HepG2 (cell line): ENCODE results near the gene MOGAT3. TPM values are rescaled to one million over a fixed set of nuclear protein-coding genes. Genes with fewer than 3 reads are reported as not detected.
A peak's percentile ranks its signal among the peaks of the same experiment; 100 is the strongest.

Experiments used
- BRD4 ChIP-seq: sonication (generic); formaldehyde crosslinking; IDR thresholded peaks from 2 replicates; pipeline ENCODE4 v1.4.0; 2020; ENCODE audit warnings: missing genetic modification reagents
- CREB1 ChIP-seq, 2 experiments: fragments of 450-650 bp in 1 of 2; IDR thresholded peaks; 2 replicates each; pipeline ENCODE4 v1.6.1; 2016 to 2017; ENCODE audit warnings: control low read depth in 1 of 2, mild to moderate bottlenecking in 1 of 2, missing compliant biosample characterization in 1 of 2, missing genetic modification characterization in 1 of 2
- FOXK2 ChIP-seq: fragments of 450-650 bp; IDR thresholded peaks from 2 replicates; pipeline ENCODE4 v1.6.1; 2016
- JUND ChIP-seq: sonication (generic); formaldehyde crosslinking; IDR thresholded peaks from 2 replicates; pipeline ENCODE4 v1.8.0; 2022; ENCODE audit warnings: mild to moderate bottlenecking, missing genetic modification reagents
- MAFK ChIP-seq, 2 experiments: IDR thresholded peaks in 1 of 2; conservative IDR thresholded peaks in 1 of 2; 2 replicates each; pipeline ENCODE4 v1.6.1; 2011; ENCODE audit warnings: improper control_type of control experiment in 2 of 2, low read length in 2 of 2
- NAIF1 ChIP-seq: sonication (generic); formaldehyde crosslinking; IDR thresholded peaks from 2 replicates; pipeline ENCODE4 v1.5.0; 2020; ENCODE audit warnings: mild to moderate bottlenecking, missing genetic modification reagents, borderline replicate concordance
- NFE2L1 ChIP-seq: sonication (generic); formaldehyde crosslinking; IDR thresholded peaks from 2 replicates; pipeline ENCODE4 v1.4.0; 2020; ENCODE audit warnings: missing genetic modification reagents, mild to moderate bottlenecking, borderline replicate concordance
- NR2C2 ChIP-seq: sonication (generic); formaldehyde crosslinking; IDR thresholded peaks from 2 replicates; pipeline ENCODE4 v1.4.0; 2020; ENCODE audit warnings: missing genetic modification reagents, mild to moderate bottlenecking, moderate library complexity, borderline replicate concordance
- SALL2 ChIP-seq: sonication (generic); formaldehyde crosslinking; IDR thresholded peaks from 2 replicates; pipeline ENCODE4 v1.8.1; 2023; ENCODE audit warnings: mild to moderate bottlenecking, missing genetic modification reagents, inconsistent platforms
- SETDB1 ChIP-seq: sonication (generic); formaldehyde crosslinking; IDR thresholded peaks from 2 replicates; pipeline ENCODE4 v1.5.1; 2020; ENCODE audit warnings: missing genetic modification reagents, mild to moderate bottlenecking, borderline replicate concordance
- YEATS4 ChIP-seq: sonication (generic); formaldehyde crosslinking; IDR thresholded peaks from 2 replicates; pipeline ENCODE4 v1.4.0; 2020; ENCODE audit warnings: missing genetic modification reagents, borderline replicate concordance
- ZBTB34 ChIP-seq: sonication (generic); formaldehyde crosslinking; IDR thresholded peaks from 2 replicates; pipeline ENCODE4 v1.8.0; 2022; ENCODE audit warnings: mild to moderate bottlenecking, missing genetic modification reagents
- ZFAT ChIP-seq: sonication (generic); formaldehyde crosslinking; conservative IDR thresholded peaks from 2 replicates; pipeline ENCODE4 v1.8.1; 2023; ENCODE audit warnings: missing genetic modification reagents, inconsistent platforms
- ZNF225 ChIP-seq: sonication (generic); formaldehyde crosslinking; IDR thresholded peaks from 2 replicates; pipeline ENCODE4 v1.4.0; 2020; ENCODE audit warnings: mild to moderate bottlenecking, missing genetic modification reagents
- ZSCAN25 ChIP-seq: sonication (generic); formaldehyde crosslinking; IDR thresholded peaks from 2 replicates; pipeline ENCODE4 v1.8.0; 2022; ENCODE audit warnings: mild to moderate bottlenecking, missing genetic modification reagents
- polyA plus RNA-seq, 8 experiments: library from polyadenylated mRNA; depleted of rRNA in 3 of 8; stranded (reverse) in 7 of 8; unstranded in 1 of 8; fragments of >200 nt; fragmentation: Illumina TruSeq in 4 of 8; extraction: Trizol in 4 of 8; gene quantifications; 2 replicates each; pipeline versions ENCODE4 v1.2.1 to v1.2.3, GENCODE V29; 2011 to 2016; ENCODE audit warnings: low read depth in 4 of 8, missing spikeins in 1 of 8, mixed read lengths in 1 of 8; ENCODE audit not compliant: insufficient read depth in 1 of 8
- total RNA-seq, 5 experiments: library from RNA; depleted of rRNA; stranded (reverse); fragments of >200 nt; fragmentation: Illumina TruSeq; extraction: Trizol; gene quantifications; 2 replicates each; pipeline ENCODE4 v1.2.3, GENCODE V29; 2016; ENCODE audit warnings: low read depth in 1 of 5
- TF ChIP-seq, protein P1 (sequence below): sonication (generic); formaldehyde crosslinking; IDR thresholded peaks from 2 replicates; pipeline ENCODE4 v1.8.0; 2022; ENCODE audit warnings: missing genetic modification reagents, mild to moderate bottlenecking, borderline replicate concordance
- TF ChIP-seq, protein P2 (sequence below): IDR thresholded peaks from 2 replicates; pipeline ENCODE4 v1.6.1; 2016; ENCODE audit warnings: mild to moderate bottlenecking
- TF ChIP-seq, protein P3 (sequence below): sonication (generic); formaldehyde crosslinking; IDR thresholded peaks from 2 replicates; pipeline ENCODE4 v1.4.0; 2020; ENCODE audit warnings: mild to moderate bottlenecking, missing genetic modification reagents
- TF ChIP-seq, protein P4 (sequence below): sonication (generic); formaldehyde crosslinking; IDR thresholded peaks from 2 replicates; pipeline ENCODE4 v1.4.0; 2020; ENCODE audit warnings: mild to moderate bottlenecking, missing genetic modification reagents, borderline replicate concordance
- TF ChIP-seq, protein P5 (sequence below): fragments of 450-650 bp; IDR thresholded peaks from 2 replicates; pipeline ENCODE4 v1.6.1; 2017; ENCODE audit warnings: mild to moderate bottlenecking

Gene MOGAT3
- total and polyA plus RNA-seq, 2 of the 13 experiments (the other 11 are each of a cell fraction or from before 2014, with no cell fraction given), result 22.5 to 30.5 TPM

DNA sequence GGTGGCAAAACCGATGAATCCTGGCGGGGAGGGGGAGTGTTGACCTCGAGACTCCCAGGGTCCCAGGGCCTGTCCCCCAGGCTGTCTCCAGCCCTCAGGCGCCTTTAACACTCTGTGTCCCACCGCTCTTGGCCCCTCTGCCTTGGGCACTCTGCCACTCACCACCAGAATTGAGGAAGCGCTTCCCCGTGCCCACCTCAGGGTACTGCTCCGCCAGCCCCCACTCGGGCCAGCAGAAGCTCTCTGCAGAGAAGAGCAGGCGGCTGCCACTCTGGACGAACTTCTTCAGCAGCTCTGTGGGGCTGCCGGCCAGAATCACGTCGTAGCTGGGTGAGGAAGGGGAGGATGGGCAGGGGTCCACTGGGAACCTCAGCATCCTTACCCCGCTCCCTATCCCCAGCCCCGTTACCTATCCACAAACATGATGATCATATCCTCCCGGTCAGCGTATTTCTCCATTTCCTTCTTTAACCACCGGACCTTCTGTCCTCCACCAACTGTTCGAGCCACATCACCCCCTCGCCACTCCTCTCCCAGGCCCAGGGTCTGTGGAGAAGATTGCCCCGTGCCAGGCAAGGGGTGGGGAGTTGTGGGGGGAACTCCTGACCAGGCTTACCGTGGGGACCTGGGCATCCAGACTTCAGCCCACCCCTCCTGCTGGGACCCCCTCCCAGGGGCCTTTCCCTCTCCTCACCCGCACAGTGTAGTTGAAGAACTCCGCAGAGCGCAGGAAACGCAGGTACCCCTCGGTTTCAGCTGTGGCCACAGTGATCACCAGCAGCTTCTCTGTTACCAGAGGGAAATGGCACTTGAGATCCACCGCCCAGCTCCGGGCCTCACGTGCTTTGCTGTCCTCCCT lies 15.4 kb upstream of the MOGAT3 start (continued):
- TF ChIP-seq SETDB1, result no peak
- no peak for TF ChIP-seq CREB1 (IDR thresholded peaks at IDR 0.05)
- TF ChIP-seq CREB1 (CRISPR knock-in tag; IDR thresholded peaks at IDR 0.05), result no peak
- no peak for TF ChIP-seq JUND
- TF ChIP-seq BRD4 (CRISPR knock-in tag), result no peak
- TF ChIP-seq NR2C2 (CRISPR knock-in tag), result no peak
- TF ChIP-seq, protein P1, sequence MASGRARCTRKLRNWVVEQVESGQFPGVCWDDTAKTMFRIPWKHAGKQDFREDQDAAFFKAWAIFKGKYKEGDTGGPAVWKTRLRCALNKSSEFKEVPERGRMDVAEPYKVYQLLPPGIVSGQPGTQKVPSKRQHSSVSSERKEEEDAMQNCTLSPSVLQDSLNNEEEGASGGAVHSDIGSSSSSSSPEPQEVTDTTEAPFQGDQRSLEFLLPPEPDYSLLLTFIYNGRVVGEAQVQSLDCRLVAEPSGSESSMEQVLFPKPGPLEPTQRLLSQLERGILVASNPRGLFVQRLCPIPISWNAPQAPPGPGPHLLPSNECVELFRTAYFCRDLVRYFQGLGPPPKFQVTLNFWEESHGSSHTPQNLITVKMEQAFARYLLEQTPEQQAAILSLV (CRISPR knock-in tag), result peak; percentile 40; the same call in 1 of the 2 replicates
- TF ChIP-seq ZFAT (CRISPR knock-in tag), result no peak
- no peak for TF ChIP-seq YEATS4 (CRISPR knock-in tag)
- 0 out of 4 replicates have a peak, but pooled peaks of 1 of the 2 experiments have one; percentile 26 for TF ChIP-seq MAFK (conservative IDR thresholded peaks at IDR 0.05 in 1 of 2, IDR thresholded peaks at IDR 0.05 in 1 of 2; ENCODE audit: low read length in 2 of 2)
- no peak for TF ChIP-seq ZSCAN25 (CRISPR knock-in tag)
- no peak for TF ChIP-seq ZBTB34 (CRISPR knock-in tag)
- TF ChIP-seq, protein P2, sequence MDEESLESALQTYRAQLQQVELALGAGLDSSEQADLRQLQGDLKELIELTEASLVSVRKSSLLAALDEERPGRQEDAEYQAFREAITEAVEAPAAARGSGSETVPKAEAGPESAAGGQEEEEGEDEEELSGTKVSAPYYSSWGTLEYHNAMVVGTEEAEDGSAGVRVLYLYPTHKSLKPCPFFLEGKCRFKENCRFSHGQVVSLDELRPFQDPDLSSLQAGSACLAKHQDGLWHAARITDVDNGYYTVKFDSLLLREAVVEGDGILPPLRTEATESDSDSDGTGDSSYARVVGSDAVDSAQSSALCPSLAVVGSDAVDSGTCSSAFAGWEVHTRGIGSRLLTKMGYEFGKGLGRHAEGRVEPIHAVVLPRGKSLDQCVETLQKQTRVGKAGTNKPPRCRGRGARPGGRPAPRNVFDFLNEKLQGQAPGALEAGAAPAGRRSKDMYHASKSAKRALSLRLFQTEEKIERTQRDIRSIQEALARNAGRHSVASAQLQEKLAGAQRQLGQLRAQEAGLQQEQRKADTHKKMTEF (CRISPR knock-in tag), result no peak
- TF ChIP-seq, protein P3, sequence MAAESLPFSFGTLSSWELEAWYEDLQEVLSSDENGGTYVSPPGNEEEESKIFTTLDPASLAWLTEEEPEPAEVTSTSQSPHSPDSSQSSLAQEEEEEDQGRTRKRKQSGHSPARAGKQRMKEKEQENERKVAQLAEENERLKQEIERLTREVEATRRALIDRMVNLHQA (CRISPR knock-in tag), result no peak
- TF ChIP-seq ZNF225 (CRISPR knock-in tag), result no peak
- TF ChIP-seq, protein P4, sequence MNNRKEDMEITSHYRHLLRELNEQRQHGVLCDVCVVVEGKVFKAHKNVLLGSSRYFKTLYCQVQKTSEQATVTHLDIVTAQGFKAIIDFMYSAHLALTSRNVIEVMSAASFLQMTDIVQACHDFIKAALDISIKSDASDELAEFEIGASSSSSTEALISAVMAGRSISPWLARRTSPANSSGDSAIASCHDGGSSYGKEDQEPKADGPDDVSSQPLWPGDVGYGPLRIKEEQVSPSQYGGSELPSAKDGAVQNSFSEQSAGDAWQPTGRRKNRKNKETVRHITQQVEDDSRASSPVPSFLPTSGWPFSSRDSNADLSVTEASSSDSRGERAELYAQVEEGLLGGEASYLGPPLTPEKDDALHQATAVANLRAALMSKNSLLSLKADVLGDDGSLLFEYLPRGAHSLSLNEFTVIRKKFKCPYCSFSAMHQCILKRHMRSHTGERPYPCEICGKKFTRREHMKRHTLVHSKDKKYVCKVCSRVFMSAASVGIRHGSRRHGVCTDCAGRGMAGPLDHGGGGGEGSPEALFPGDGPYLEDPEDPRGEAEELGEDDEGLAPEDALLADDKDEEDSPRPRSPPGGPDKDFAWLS, result no peak
- TF ChIP-seq SALL2 (CRISPR knock-in tag), result no peak
- TF ChIP-seq NAIF1 (CRISPR knock-in tag), result no peak
- no peak for TF ChIP-seq NFE2L1 (CRISPR knock-in tag)
- no peak for TF ChIP-seq FOXK2
- TF ChIP-seq, protein P5, sequence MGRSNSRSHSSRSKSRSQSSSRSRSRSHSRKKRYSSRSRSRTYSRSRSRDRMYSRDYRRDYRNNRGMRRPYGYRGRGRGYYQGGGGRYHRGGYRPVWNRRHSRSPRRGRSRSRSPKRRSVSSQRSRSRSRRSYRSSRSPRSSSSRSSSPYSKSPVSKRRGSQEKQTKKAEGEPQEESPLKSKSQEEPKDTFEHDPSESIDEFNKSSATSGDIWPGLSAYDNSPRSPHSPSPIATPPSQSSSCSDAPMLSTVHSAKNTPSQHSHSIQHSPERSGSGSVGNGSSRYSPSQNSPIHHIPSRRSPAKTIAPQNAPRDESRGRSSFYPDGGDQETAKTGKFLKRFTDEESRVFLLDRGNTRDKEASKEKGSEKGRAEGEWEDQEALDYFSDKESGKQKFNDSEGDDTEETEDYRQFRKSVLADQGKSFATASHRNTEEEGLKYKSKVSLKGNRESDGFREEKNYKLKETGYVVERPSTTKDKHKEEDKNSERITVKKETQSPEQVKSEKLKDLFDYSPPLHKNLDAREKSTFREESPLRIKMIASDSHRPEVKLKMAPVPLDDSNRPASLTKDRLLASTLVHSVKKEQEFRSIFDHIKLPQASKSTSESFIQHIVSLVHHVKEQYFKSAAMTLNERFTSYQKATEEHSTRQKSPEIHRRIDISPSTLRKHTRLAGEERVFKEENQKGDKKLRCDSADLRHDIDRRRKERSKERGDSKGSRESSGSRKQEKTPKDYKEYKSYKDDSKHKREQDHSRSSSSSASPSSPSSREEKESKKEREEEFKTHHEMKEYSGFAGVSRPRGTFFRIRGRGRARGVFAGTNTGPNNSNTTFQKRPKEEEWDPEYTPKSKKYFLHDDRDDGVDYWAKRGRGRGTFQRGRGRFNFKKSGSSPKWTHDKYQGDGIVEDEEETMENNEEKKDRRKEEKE, result no peak
